Brain pericyte (primary cell): Measurements from ENCODE around the gene ADK.

Source experiments
- DNase-seq: peaks from one replicate; pipeline ENCODE4 v3.0.0-alpha.2; 2012; ENCODE audit warnings: low read depth, low spot score

The ADK gene

DNA sequence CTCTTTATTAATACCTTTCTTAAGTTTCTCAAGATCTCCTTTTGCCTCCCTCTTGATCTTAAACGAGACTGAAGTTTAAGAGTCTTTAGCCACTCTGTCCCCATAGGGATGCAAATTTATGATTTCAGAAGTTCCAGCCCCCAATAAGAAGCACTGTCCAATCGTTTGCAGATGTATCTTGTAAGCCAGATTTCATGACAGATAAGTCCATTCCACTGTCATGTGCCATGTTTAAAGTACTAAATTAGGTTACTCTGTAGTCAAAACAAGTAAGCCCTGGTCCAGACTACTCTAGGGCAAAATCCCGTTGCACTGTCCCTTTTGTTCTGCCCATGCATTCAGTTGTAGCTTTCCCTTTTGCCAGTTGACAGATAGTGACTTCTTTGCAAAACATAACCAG, 518.2 kb downstream of the ADK start:
- no peak for DNase-seq

DNA sequence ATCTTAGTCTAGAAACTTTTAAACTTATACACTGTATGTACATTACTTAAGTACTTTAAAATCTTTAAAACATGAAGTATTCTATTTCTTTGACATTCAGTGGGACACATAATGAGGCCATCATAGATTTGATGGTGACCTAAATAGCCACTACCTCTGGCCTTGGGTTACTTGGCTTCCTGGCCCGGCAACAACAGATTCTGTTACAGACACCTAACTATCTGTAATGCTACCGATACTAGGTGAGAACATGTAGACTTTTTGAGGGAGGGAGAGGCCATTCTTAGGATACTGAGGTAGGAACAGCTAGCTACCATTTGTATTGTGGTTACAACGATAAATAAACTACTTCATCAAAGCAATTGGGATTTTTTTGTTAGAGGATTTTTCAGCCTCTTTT, 520.7 kb downstream of the ADK start:
- no peak for DNase-seq

DNA sequence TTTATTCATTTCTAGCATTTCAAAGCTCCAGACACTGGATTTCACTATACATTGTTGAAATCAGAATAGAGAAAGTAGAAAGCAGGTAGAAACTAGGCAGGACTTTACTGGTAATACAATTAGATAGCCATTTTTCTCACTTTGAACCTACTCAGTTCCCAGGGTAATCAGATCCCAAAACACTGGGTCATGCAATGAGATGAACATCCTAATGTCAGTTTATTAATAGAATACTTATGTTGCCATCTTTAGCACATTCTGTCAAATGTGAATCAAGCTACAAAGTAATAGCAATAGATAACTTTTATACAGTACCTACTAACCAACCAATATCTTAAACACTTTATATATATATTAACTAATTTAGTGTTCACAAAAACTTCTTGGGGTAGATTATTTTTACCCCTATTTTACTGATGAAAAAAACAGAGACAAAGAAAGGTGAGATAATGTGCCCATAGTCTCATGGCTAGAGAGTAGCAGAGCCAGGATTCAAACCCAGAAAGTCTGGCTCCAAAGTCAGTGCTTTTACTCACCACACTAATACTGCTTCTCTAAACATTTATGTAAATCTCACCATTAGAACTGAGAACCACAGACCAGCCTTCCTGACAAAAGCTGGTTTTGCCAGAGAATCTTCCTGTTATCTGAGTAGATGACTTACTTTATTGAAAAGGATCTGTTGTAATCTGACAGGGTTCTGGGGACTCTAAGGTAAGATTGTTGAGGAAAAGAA, 521.6 kb downstream of the ADK start:
- DNase-seq = no peak

DNA sequence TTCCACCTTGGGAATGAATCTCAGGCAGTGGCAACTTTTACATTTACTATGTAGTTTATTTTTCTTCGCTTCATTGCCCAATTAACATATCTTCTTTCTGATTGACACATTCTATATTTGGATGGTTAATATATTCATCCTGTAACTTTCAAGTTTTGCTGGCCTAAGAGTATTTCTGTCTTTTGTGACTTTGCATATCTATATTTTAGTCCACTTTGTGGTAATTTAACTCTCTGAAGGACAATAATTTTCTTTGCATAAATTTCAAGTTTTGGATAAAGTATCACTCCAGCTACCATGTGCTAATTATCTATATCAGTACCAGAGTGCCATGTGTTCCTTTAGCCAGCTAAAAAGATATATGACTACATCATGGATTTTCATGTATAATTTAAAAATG, 523.9 kb downstream of the ADK start:
- no peak for DNase-seq

DNA sequence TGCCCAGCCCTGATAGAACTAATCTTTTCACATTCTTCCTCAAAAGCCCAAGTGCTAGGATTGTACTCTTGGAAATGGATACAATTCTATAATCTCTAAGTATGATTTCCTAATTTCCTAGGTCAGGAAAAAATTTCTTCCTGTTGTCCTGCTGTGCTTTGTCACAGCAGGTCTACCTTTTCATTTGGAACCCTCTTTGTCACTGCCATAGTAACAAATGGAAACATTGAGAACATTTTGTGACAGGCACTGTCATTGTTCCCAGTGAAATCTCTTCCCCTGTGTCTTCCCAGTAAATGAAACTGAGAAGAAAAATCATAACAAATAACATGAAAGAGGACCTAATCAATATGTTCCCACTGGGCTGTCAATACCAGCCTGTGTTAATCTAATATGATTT, 524.5 kb downstream of the ADK start:
- DNase-seq = no peak

DNA sequence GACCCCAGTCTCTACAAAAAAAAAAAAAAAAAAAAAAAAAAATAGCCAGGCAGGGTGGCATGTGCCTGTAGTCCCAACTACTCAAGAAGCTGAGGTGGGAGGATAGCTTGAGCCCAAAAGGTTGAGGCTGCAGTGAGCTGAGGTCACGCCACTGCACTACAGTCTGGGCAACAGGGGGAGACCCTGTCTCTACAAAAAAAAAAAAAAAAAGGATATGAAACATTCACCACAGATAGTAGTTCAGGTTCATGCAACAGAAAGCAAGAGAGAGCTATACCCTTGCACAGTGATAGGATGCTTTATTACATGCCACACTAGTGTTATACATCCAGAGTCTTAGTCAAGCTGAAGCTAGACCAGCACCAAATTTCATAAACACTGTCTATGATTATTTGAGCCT, 526.9 kb downstream of the ADK start:
- no peak for DNase-seq

DNA sequence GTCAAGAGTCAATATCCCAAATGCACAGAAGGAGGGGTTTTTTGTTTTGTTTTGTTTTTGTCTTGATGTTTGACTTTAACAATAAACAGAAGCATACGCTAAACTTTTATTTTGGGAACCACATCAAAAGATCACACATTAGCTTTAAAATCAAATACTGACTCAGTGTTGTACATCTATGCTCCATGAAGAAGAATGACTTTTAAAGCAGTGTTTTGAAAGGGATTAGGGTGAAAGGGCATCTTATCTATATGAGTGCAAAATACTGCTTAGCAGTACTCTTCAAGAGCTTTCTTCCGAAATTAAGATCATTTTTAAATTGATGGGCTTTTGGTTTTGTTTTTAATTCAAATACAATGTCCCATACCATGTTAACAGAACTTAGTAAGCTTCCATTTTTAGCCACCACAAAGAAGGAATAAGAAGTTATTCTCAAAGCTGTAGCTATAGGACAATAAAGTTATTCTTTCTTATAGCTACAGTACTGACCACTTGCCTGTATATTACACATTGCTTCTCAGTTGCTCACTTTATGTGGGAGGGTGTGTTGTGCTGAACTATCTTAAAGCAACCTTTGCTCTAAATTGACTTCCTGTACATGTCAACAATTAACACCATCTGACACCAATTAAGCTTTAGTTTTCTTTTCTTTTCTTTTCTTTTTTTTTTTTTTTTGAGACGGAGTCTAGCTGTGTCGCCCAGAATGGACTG, 531.1 kb downstream of the ADK start:
- DNase-seq = no peak

DNA sequence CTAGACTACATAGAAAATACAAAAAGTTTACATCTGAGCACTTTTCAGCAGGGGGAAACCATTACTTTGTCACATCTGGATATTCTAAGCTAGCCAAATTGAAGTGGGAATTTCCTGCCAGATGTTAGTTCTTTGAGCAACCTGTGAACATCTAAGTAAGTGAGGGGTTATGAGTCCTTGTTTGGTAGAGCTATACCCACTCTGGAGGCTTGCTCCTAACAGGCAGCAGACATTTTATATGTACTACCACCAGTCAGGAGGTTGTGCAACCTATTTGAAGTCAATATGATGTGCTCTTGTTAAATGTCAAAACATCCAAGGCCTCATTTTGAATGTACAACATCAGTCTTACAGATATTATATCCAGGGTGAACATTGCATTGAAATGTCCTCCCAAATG, 532.0 kb downstream of the ADK start:
- no peak for DNase-seq

DNA sequence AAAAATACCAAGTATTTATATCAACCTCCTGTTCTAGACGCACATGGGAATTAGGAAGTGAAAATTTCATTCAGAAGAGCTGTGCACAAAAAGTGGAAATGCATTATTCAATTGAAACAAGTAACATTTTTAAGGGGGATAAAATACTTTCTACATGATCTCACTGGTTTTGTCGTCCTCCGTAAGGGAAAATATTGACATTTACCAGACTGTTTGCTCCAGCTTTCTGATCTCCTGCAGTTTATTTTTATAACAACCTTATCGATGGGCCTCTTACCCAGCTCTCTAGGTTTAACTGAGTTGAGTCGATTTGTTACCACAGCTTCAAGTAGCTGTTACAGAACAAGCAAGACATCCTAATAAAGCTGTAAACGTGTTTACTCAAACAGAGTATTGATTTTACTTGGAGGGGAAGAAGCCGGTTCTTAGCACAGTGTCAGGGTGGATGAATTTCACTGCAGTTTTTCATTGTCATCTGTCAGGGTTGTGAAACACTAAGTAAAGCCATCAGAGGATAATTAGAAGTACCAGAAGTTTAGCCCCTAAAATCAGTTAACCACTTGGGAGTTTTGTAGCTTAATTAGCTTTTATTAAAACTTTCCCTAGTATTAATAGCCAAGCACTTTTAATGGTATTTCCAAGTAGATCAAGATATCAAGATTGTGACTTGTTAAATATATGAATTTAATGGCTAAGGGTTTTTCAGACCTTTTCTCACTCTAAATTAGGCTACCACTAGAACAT, 532.8 kb downstream of the ADK start:
- DNase-seq = no peak

DNA sequence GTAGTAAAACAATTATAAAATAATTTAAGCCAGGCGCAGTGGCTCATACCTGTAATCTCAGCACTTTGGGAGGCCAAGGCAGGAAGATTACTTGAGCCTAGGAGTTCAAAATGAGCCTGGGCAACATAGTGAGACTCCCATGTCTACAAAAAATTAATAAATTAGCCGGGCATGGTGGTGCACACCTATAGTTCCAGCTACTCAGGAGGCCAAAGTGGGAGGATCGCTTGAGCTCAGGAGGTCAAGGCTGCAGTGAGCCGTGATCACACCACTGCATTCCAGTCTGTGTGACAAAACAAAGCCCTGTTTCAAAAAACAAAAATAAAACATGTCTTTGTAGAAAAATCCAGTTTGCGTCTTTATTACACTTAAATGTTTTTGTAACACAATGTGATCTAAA, 533.4 kb downstream of the ADK start:
- no peak for DNase-seq

DNA sequence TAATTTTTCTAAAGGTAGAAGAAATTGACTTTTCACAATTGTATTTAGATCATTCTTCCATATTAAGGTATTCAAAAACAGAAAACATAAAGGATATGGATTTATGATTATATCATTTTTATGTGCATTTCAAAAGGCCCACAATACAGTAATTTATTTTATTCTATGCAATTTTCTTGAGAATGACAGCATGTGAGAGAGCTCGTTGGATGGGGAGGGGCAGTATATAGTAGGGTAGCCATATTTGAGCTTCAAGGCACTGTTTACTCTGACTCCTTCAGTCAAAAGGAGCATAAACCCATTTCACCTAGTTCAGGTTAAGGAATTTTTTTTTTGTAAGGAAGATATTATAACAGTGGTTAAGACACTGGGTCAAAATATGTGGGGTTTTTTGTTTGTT, 534.5 kb downstream of the ADK start:
- no peak for DNase-seq

DNA sequence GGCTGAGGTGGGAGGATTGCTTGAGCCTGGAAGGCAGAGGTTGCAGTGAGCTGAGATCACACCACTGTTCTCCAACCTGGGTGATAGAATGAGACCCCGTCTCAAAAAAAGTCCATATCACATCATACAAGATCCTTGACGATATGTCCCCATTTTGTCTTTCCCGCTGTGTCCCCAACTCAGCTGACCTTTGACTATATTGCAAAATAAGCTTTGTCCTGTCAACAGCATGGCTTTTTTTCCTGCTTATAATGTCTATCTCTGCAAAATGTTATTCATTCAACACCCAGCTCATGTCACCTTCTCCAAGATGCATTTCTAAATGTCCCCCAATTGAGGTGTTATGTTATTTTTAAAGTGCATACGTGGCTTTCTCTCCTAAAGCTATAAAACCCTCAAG, 539.4 kb downstream of the ADK start:
- DNase-seq = no peak

DNA sequence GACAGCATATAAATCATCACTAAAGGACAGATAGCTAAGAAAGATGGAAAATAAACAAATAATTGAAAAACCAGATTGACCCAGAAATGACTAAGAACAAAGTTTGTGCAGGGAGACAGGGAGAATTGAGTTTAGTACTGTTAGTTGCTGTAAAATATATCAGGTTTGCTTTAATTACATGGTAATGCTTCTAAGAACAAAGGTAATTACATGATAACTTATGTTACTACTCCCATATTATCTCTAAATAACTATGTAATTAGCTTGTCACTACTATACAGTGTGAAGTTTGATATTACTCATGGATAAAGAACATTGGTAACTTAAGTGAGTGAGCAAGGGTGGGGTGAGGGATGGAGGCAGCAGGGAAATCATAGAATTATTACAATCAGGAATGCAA, 540.1 kb downstream of the ADK start:
- no peak for DNase-seq

DNA sequence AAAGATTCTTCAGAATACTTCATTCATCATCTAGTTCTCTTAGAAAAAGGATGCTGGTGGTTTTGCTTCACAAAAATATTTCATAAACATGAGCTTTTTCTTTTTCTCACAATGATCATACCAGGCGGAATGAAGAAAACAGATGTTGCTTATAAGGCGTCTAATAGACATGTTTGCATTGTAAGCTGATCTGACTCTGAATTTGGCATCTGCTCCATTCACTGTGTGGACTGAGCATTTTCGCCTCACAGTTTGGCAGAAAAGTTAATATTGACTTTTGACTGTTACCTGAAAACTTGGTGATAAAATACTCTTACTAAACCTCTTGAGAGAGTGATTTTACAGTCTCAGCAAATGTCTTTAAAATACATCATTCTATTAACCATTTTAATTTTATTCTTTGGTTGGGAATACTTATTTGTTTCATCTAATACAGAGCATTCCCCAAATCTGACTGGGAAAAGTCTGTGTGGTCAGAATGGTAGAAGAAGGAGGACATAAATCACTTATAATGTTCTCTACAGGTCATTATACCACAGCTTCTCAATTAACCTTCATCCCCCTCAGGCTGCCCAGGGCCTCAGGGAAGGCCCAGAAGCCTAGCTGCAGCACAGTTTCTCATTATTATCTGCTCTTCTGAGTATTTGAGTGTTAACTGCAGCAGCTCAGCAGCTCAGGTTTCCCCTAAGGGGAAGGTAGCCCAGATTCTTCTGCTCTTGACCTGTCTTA, 553.8 kb downstream of the ADK start:
- peak; percentile 29 for DNase-seq

DNA sequence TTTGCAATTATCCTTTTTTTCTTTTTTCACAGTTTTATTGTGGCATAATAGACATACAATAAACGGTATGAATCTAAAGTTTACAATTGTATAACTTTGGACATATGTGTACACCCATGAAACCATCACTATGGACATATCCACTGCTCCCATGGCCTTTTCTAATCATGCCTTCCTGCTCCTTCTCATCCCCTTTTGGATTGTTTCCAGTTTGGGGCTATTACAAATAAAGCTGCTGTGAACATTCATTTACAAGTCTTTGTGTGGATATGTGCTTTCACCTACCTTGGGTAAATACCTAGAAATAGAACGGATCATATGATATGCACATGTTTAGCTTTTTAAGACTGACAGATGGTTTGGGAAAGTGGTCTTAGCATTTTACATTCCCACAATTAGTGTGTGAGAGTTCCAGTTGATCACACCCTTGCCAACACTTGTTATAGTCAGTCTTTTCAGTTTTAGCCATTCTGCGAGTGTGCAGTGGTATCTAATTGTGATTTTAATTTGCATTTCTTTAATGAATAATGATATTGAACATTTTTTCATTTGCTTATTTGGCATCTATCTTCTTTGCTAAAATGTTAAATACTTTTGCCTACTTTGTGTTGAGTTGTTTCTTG, 554.4 kb downstream of the ADK start:
- DNase-seq = no peak

DNA sequence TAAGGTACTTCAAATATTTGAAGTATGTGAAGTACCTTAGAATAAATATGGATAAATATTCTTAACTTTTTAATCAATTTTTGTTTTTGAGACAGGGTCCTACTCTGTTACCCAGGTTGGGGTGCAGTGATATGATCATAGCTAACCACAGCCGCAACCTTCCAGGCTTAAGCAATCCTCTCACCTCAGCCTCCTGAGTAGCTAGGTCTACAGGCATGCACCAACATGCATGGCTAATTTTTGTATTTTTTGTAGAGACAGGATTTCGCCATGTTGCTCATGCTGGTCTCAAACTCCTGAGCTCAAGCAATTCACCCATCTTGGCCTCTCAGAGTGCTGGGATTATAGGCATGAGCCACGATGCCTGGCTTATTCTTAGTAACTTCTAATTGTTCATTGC, 555.9 kb downstream of the ADK start:
- DNase-seq = no peak

DNA sequence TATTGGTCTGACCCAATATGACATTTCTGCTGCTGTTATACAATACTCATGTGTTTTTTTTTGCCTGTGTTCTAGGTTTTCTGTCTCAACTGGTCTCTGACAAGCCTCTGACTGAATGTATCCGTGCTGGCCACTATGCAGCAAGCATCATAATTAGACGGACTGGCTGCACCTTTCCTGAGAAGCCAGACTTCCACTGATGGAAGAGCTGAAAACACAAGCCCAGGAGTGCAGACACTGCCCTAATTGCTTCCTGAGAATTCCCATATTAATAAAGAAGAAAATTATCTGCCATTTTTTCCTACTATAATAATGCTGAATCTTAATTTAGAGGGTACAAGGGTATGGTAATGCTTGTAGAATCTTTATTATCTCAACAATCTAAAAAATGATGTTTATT, 557.2 kb downstream of the ADK start:
- DNase-seq = no peak

DNA sequence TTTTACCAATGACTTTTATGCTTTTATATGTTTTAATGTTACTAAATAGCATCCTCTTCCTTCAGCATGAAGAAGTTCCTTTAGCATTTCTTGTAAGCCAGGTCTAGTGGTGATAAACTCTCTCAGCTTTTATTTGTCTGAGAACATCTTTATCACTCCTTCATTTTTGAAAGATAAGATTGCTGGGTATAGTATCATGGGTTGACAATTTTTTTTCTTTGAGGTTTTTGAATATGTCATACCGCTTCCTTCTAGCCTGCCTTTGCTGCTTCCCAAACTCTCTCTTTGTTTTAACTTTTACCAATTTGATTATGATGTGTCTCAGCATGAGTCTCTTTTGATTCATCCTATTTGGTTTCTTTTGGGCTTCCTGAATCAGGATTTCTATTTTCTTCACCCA, 567.2 kb downstream of the ADK start:
- DNase-seq = no peak

DNA sequence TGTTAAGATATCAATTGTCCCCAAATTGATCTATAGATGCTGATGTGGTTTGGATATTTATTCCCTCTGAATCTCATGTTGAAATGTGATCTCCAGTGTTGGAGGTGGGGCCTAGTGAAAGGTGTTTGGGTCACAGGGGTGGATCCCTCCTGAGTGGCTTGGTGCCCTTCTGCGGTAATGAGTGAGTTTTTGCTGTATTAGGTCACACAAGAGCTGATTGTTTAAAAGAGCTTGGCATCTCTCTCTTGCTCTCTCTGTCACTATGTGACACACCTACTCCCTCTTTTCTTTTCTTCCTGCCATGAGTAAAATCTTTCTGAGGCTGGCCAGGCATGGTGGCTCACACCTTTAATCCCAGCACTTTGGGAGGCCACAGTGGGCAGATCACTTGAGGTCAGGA, 577.2 kb downstream of the ADK start:
- no peak for DNase-seq

DNA sequence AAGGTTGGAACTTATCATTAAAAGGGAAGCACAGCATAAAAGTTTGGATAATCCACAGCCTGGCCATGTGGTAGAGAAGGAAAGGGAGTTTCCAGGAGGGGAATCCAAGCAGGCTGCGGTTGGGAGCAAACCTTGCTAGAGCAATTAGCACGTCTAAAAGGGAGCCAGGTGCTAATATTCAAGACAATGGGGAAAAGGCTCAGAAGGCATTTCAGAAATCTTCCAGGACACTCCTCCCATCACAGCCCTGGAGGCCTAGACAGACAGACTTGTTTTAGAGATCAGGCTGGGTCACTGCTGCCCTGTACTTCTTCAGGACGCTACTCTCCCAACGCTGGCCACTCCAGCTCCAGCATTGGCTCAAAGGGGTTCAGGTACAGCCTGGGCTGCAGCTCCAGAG, 579.2 kb downstream of the ADK start:
- DNase-seq = no peak

DNA sequence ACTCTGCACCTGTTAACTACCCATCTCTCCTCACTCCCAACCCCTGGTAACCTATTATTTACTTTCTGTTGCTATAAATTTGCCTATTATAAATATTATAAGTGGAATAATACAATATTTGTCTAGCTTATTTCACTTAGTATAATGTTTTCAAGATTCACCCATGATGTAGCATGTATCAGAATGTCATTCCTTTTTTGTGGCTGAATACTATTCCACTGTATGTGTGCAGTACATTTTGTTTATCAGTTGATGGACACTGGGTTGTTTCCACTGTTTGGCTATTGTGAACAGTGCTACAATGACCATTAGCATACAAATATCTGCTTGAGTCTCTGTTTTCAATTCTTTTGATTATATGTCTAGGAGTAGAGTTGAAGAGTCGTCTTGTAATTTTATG, 582.6 kb downstream of the ADK start:
- no peak for DNase-seq

DNA sequence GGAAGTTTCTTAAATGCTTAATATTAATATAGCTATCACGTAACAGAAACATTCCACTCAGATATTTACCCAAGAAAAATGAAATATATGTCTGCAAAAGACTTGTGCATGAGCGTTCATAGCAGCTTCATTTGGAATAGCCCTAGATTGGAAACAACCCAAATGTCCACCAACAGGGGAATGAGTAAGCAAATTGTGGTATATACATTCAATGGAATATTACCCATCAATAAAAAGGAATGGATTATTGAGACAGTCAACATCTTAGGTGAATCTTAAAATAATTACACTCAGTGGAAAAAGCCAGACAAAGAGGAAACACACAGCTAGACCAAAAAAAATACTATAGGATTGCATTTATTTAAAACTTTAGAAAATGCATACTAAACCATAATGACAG, 585.0 kb downstream of the ADK start:
- DNase-seq = no peak
